ENCODE results near the gene CLEC14A. TPM values are rescaled to one million over a fixed set of nuclear protein-coding genes. Genes with fewer than 3 reads are reported as not detected.

CLEC14A gene
- total RNA-seq, 2 donors from 2014 or later, result 44.6 to 63.0 TPM

DNA sequence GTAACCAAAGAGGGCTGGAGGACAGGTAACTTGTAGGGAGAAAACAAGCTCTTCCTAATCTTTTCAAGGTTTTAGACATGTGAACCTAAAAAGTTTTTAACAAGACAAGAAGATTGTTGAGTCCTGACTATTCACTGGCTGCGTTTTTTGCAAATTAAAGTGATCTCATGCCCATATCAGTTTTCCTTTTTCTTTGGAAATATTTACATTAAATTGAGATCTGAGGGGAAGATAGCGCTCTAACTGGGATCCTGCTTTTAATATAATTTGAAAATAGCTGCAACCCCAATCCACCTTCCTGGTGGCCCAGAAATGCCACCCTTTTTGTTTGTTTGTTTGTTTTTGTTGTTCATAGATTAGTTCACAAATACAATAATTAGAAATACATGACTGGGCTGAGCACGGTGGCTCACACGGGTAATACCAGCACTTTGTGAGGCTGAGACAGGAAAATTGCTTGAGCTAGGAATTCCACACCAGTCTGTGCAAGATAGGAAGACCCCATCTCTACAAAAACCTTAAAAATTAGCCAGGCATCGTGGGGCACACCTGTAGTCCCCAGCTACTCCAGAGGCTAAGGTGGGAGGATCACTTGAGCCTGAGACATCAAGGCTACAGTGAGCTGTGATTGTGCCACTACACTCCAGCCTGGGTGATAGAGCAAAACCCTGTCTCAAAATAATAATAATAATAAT lies 50.6 kb downstream of the CLEC14A start:
- no peak for DNase-seq (ENCODE audit: low spot score)
- TF ChIP-seq, protein P1, sequence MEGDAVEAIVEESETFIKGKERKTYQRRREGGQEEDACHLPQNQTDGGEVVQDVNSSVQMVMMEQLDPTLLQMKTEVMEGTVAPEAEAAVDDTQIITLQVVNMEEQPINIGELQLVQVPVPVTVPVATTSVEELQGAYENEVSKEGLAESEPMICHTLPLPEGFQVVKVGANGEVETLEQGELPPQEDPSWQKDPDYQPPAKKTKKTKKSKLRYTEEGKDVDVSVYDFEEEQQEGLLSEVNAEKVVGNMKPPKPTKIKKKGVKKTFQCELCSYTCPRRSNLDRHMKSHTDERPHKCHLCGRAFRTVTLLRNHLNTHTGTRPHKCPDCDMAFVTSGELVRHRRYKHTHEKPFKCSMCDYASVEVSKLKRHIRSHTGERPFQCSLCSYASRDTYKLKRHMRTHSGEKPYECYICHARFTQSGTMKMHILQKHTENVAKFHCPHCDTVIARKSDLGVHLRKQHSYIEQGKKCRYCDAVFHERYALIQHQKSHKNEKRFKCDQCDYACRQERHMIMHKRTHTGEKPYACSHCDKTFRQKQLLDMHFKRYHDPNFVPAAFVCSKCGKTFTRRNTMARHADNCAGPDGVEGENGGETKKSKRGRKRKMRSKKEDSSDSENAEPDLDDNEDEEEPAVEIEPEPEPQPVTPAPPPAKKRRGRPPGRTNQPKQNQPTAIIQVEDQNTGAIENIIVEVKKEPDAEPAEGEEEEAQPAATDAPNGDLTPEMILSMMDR (IDR thresholded peaks at IDR 0.05), result no peak
- Histone ChIP-seq H3K9me3 (peaks cover 0 to 10% of the 10 kb centered on the region in 2 donors), H3K27ac (no peak overlapping the region), H3K4me1 (peaks cover 0 to 20% of the 10 kb centered on the region in 2 donors), H3K36me3 (no peaks in the 10 kb centered on the region), H3K27me3 (no peaks in the 10 kb centered on the region), H3K4me3 (no peak overlapping the region)

DNA sequence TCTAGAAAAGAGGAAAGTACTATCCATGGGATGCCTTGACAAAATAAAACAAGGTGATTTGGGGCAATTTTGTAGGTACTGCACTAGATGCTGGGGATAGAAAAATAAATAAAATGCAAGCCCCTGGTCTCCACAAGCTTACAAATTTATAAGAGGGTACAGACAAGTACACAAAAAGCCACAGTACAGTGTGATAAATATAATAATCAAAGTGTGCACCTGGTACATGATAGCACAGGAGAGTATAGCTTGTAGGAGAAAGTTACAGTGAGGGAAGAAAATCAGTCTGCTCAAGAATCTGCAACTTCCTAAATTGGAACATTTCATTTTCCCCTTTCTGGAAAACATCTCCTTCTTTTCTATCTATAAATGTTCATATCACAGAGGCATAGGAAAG lies 51.2 kb downstream of the CLEC14A start:
- no peak for DNase-seq (ENCODE audit: low spot score)
- peaks cover 0 to 10% of the 10 kb centered on the region in 2 donors for H3K9me3 ChIP-seq
- H3K36me3 ChIP-seq, result no peaks in the 10 kb centered on the region

More for the DNA sequence above, 51.2 kb downstream of the CLEC14A start:
- H3K27ac ChIP-seq, result no peak overlapping the region
- no peak overlapping the region for H3K4me3 ChIP-seq
- peaks cover 0 to 17% of the 10 kb centered on the region in 2 donors for H3K4me1 ChIP-seq
- H3K27me3 ChIP-seq, result no peaks in the 10 kb centered on the region
- TF ChIP-seq, protein P1 (IDR thresholded peaks at IDR 0.05), result no peak

Other genes with a start within 250 kb of the CLEC14A start
- 1 to 10 TPM in 1 of 2 donors, under 1 TPM in 1; 0.41 to 1.8 TPM for gene SSTR1, start 48.2 kb downstream of the CLEC14A start, total RNA-seq

All from right atrium auricular region (tissue), 2 donors.